Left kidney (tissue), 8 donors: Measurements from ENCODE around the gene CDH8. TPM values are rescaled to one million over a fixed set of nuclear protein-coding genes. Genes with fewer than 3 reads are reported as not detected.

ENCODE experiments used
- DNase-seq: peaks from one replicate; pipeline ENCODE4 v3.0.0-alpha.2; 2013
- long read RNA-seq, 8 donors: transcript quantifications; one replicate each; lab custom pipeline, GENCODE V29; 2026
- polyA plus RNA-seq: library from polyadenylated mRNA; unstranded; fragments of 120-200 nt; gene quantifications from one replicate; pipeline ENCODE4 v1.2.1, GENCODE V29; 2013; ENCODE audit not compliant: insufficient read length

CDH8 gene, protein sequence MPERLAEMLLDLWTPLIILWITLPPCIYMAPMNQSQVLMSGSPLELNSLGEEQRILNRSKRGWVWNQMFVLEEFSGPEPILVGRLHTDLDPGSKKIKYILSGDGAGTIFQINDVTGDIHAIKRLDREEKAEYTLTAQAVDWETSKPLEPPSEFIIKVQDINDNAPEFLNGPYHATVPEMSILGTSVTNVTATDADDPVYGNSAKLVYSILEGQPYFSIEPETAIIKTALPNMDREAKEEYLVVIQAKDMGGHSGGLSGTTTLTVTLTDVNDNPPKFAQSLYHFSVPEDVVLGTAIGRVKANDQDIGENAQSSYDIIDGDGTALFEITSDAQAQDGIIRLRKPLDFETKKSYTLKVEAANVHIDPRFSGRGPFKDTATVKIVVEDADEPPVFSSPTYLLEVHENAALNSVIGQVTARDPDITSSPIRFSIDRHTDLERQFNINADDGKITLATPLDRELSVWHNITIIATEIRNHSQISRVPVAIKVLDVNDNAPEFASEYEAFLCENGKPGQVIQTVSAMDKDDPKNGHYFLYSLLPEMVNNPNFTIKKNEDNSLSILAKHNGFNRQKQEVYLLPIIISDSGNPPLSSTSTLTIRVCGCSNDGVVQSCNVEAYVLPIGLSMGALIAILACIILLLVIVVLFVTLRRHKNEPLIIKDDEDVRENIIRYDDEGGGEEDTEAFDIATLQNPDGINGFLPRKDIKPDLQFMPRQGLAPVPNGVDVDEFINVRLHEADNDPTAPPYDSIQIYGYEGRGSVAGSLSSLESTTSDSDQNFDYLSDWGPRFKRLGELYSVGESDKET
- polyA plus RNA-seq: 4.6 TPM
- long read RNA-seq, donor 1, partial matches to known transcripts: 0 of 1 reads
- long read RNA-seq, donor 1, other reads (novel, unspliced or antisense): 0 of 1 reads
- long read RNA-seq, donor 2, partial matches to known transcripts: 0 of 3 reads
- long read RNA-seq, donor 2, other reads (novel, unspliced or antisense): 0 of 3 reads
- long read RNA-seq, donor 3, partial matches to known transcripts: 0 of 2 reads
- long read RNA-seq, donor 3, other reads (novel, unspliced or antisense): 0 of 2 reads
- long read RNA-seq, donor 4: 0 reads
- long read RNA-seq, donor 5: 0 reads
- long read RNA-seq, donor 6, partial matches to known transcripts: 0 of 1 reads
- long read RNA-seq, donor 6, other reads (novel, unspliced or antisense): 0 of 1 reads
- long read RNA-seq, donor 7, full-length matches to known transcripts: 1 of 1 reads
- long read RNA-seq, donor 7, partial matches to known transcripts: 0 of 1 reads
- long read RNA-seq, donor 7, other reads (novel, unspliced or antisense): 0 of 1 reads
- long read RNA-seq, donor 8, full-length matches to known transcripts: 1 of 1 reads
- long read RNA-seq, donor 8, partial matches to known transcripts: 0 of 1 reads
- long read RNA-seq, donor 8, other reads (novel, unspliced or antisense): 0 of 1 reads

DNA sequence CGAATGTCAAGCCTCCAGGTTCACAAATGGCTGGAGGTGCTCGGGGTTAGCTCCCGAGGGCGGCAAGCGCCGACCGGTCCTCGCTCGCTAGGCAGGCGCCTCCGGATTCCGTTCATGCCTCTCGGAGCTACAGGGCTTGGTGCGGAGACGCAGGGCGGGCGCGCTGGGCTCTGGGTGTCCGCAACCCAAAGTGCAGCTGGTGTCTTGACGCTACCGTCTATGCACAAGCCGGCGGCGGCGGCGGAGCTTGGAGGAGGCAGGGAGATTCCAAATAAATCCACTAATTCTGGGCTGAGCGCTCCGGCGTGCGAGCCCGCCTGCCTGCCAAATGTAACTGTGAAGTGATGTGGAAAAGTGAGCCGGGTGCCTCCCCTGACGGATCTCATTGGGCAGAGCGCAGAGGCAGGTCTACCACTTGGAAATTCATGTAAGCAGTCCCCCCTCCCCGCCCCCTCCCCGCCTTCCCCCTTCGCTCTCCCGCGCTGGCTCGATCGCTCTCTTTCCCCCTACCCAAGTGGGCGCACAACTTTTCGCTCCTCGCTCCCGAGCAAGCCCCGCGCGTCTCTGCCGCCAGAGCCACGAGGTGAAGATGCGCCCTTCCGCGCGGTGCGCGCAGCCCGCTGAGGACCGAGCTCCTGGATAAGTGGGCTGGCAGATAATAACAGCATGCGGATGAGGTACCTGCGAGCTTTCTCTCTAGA lies at the start of gene CDH8:
Gene CDH8 (minus strand): TSS at position 338 of the 701 bp plus-strand sequence. CDS start 15,035 bp downstream, outside the sequence.
- DNase-seq: peak; percentile 30

DNA sequence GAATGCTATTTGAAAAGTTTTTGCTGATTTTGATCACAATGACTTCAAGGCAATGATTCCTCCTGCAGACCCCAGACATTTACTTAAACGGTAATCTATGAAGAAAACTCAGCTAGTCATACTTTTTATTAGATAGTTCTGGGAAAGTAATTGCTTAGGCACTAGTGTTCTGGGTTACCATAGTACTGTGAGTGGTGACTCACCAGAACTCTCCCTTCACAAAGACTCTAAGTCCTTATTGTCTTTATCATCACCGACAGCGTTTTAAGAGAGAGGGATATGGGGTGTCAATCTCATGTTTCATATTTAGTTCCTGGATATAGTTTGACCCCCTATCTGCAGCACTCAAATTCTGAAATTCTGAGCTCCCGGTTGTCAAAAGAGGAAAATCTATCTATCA lies 43.0 kb upstream of the CDH8 start:
- DNase-seq: no peak

DNA sequence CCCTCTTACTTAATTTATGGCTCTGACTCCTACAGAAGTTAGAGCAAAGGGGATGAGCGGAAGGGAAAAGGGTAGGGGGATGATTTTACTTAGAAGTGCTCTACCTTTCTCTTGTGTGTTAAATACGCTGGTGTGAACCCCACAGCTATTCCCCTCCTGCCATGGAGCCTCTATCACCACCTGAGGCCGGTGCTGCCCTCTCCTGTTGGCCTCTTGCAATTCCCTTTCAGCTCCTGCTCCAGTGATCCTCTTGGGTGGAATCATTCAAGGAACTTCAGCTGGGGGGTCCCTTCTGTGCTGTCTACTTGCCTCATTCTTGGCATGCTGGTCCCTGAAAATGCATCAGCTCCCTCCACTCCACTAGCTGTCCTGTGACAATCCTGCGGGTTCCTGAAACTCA lies 41.8 kb upstream of the CDH8 start:
- no peak for DNase-seq

DNA sequence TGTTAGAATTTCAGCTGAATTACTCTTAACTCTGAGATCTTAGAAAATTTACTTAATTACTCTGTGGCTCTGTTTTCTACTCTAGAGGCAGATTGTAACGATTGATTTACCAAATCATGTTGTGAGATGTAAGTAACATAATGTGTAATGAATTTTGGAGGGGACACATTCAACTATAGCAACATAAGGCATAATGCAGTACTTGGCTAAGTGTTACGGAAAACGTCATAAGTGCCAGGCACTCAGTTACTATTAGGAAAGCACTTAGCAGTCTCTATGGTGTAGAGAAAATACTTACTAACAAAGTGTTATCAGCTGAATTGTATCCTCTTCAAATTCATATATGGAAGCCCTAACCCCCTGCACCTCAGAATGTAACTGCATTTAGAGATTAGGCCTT lies 40.6 kb upstream of the CDH8 start:
- no peak for DNase-seq

DNA sequence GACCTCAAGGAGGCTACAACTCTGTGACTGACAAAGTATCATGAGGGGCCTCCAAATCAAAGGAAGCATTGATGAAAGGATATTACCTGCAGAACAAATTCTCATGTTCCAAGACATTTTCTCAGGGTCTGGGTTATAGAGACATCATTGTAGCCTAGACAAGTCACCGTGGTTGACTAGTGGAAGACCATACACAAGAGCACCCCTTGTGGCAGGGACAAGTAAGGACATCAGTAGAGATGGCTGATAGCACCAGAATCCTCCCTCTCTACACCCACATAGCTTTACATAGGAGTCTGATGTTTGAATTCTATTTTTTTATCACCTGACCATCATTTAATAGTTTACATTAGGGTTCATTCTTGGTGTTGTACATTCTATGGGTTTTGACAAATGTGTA lies 32.5 kb upstream of the CDH8 start:
- DNase-seq: no peak

DNA sequence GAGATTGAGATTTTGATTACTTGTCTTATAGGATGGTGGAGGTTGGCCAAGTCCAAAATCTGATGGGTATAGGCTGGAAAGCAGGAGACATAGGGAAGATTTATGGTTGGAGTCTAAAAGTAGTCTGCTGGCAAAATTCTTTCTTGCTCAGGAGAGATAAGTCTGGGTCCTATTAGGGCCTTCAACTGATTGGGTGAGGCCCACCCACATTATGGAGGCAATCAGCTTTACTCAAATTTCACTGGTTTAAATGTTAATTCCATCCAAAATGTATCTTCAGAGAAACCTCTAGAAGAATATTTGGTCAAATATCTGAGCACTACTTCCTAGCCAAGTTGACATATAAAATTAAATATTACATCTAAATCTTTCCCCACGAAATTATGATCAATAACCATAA lies 31.7 kb upstream of the CDH8 start:
- no peak for DNase-seq

DNA sequence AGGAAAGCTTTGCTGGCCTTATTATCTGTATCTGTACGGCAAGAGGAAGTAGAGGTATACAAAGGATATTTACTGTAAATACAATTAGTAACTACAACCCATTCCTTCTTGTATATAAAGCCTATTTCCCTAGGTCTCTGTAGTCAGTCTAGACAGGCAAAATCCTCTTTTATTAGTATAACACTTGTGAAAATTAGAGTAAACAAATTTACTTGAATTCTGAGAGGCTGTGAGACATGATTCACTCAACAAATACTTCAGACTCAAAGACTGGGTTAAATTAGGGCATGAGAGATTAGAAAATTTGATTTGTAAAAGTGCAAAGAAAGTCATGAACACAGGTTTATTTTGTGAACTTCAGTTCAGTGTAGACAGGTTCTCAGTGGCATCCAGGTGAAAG lies 30.9 kb upstream of the CDH8 start:
- DNase-seq: no peak

DNA sequence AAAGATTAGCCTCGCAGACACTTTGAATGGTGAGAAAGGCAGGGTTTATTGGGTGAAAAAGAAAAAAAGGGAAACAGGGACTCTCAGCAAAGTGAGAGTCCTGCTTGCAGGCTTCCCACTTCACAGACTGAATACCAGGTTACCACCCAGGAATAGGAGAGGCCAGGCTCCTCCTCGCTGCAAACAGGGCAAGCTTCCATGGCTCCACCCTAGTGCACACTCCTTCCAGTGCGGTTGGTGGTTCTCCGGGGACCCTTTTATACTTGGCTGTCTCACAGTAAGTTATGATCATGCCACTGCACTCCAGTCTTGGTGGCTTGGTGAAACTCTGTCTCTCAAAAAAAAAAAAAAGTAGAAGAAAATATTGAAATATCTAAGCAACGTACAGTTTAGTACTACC lies 30.5 kb upstream of the CDH8 start:
- no peak for DNase-seq

DNA sequence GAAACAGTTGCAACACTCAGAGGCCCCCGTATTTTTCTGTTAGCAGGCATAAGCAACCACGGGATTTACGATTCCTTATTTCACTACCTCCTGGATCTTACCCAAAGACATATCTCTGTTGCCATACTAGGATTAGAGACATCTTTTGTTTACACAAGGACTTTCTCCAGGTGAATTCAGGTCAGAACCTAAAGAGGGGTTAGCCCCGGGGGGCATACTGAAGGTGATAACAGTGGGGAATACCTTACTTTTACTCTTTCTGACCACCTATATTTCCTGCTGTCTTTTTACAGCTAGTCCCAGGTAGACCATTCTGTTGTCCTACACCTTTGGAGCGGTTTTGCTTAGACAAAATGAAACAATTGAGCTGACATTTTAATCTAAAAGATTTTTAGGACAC lies 27.9 kb upstream of the CDH8 start:
- no peak for DNase-seq

DNA sequence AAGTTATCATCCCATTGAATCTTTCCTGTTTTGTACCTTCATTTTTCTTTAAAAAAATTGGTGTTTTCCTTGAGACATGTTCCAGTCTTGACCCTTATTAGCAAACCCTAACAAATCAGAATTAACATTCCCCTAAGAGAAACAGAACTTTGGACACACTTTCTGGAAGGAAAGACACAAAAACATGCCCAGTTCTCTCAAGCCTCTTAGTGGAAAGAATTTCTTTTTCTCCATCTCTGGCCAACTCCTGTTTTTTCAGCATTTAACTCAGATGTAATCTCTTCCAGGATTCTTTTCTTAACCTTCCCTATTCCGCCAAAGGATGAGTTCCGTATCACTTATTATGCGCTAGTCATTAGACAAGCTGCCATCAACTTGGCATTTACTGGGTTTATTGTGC lies 23.9 kb upstream of the CDH8 start:
- DNase-seq: no peak

DNA sequence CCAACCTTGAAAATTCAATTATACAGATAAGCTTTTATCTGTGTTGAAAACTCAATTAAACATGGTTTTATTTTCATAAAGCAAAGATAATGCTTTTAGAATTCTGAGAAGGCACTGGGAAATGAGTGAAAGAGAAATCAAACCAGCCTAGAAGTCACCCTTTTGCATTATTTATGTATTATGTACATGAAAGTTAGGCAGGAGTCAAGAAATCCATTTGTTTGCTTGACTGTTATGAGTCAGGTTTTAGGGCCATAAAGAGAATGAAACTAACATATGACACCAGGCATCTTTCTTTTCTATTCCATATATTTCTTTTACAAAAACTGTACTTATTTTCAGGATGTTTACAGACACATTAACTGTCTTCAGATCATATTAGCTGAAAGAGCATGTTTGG lies 23.3 kb upstream of the CDH8 start:
- DNase-seq: no peak

DNA sequence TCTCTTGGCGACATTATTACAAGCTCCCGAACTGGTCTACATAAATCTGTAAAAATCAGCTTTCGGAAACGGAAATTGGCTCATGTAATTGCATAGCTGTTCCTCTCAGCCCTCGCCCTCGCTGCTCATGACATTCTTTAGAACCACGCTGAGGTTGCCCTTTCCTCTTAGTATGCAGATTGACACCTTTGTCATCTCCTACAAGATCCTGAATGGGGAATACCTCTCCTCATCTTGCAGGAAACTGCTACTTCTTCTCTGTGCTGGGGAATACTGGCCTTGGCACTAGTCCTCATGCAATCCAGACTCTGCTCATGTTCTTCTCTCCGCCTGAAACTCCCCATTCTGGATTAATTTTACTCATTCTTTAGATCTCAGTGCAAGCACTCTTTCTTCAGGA lies 22.2 kb upstream of the CDH8 start:
- no peak for DNase-seq

DNA sequence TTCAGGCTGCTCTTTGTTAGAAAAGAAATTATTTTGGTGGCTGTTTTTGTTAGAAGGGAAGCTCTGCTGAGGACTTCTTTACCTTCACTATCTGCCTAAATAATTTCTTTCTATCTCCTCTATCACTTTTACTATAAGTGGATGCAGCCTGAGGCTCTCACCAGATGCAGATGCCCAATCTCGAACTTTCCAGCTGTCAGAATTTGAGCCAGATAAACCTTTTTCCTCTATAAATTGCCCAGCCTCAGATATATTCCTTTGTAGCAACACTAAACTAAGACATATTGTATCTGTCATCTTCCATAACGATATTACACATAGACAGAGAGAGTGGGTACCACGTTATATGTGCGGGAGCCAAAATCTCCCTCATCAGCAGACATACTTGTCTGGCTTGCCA lies 15.7 kb upstream of the CDH8 start:
- DNase-seq: no peak

DNA sequence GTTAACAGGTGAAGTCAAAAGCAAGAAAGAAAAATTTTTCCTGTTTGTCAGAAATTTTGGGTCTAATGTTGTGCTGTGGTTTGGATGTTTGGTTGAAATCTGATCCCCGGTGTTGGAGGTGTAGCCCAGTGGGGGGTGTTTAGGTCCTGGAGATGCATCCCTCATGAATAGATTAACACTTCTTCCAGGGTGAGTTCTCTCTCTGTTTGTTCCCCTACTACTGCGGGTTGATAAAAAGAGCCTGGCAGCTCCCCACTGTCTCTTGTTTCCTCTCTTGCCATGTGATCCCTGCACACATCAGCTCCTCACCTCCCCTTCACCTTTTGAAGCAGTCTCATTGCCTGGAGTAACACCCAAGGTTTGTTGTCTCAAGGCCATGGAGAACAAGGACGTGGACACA lies 14.6 kb upstream of the CDH8 start:
- DNase-seq: no peak

DNA sequence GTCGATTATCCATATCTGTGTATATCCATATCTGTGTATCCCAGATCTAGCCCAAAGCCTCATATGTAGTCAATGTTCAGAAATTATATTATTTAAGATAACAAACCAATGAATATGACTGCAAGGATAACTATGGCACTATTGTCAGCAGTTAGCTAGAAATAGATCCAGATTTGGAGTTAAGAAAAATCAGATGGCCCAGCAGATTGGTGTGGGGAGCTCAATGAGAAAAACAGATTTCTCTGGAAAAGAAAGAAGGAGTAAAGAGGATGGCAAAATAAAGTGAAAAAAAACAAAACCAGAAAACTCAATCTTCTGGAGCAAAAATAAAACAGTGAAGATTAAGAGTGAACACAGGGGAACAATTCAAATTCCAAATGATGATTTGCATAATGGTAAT lies 10.6 kb upstream of the CDH8 start:
- DNase-seq: no peak

DNA sequence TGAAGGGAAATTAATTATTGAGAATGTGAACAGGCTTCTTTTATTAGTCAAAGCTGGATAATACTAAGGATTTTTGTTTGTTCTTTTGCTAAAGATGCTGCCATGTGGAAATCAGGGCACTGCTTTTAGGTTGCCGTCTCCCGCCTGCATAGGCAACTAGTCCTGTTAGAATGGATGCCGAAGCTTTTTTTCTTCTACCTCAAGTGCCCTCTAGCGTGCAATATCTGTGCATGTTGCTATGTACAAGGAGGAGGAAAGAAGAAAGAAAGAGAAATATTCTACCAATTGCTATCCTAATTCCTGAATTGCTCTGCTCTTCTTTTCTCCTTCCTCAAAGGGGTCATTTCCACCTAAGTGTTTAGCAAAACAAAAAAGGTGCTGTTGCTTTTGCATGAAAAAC lies 5.2 kb upstream of the CDH8 start:
- peak; percentile 48 for DNase-seq

DNA sequence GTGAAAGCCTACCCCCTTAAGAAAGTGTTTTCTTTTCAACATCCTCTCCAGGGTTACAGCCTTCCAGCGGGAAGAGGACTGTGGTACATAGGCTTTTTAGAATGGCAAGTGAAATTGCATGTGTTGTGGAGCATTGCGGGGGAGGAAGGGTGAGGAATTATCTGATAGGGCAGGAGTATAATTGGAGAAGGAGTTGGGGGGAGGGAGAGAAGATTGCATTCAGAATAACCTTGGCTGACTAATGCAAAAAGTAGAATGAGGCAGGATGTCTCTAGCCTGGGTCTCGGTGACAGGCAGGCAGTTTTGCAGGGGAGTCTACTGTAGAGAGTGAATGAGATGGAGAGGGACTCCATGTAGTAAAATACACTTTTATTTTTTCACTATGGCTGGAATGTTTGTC lies 2.4 kb upstream of the CDH8 start:
- peak; percentile 18 for DNase-seq

DNA sequence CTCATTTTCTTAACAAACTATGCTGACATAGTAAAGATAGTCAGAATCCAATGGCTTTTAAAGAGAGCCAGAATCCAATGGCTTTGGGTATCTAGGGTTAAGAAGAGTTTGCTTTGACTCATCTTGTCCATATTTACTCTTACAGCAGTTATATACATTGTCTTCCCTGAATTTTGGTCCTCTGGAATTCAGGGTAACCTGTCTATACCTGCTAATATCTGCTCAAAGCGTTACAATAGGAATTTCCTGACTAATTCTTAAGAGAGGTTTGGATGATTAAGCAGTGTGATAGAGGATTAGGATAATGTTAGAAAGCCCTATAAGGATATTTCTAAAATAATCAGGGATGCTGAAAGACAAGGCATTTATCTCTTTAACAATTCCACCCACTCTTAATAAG lies 2.0 kb upstream of the CDH8 start:
- DNase-seq: no peak

DNA sequence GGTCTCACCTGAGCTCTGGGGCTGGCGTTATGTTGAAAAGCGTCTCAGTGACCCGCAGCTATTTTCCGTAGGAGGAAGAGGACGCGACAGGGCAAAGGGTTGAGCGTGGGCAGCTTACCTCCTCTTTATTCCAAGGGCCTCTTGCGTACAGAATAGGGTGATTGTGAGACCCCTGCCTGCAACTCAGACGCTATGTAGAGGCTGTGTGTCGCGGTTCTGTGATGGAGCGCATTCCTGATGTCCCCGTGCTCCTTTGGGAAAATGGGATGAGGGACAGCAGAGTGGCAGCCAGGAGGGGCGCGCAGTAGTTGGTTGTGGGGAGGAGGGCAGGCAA lies 531 bp upstream of the CDH8 start:
- DNase-seq: no peak

DNA sequence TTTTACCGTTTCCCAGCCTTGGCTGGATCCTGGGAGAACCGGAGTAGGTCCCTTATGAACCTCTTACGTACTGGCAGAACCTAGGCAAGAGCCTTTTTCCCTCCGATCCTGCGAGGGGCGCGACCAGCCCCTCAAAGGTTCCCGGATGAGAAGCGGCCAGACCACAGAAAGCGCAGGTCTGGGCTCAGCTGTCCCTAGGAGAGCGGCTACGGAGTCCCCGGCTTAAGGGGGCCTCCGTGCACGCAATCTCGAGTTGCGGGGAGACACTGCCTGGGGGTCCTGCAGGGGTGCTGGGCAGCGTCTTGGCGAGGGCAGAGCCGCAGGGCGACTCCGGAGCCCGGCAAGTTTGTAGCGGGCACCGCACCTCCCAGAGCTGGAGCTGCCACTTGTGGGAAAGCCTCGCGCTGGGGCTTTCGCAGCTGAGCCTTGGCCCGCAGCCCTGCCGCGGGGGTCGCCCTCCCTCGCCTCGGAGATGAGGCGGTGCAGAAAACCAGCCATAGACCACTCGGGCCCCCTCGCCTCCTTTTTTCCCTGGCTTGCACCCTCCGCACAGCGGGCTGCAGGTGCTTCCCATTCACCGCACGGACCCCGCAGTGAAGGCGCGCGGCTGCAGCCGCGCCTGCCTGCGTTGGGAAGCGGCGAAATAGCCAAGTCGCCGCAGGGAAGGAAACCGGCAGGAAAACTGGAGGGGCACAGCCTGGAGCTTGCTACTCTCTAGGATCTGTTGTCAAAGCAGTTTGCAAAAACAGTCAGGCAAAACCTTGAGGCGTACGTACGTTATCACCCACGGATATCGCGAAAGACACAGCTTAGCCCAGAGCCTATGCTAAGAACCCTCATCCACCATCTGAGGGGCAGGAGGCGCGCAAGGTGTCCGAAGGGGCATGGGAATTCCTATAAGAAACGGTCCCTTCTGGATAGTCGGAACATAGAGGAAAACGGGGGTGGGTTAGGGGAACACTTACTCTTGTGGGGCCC lies 834 bp downstream of the CDH8 start:
- DNase-seq: peak; percentile 63
